ENCODE data around the gene FUT7. TPM values are rescaled to one million over a fixed set of nuclear protein-coding genes. Genes with fewer than 3 reads are reported as not detected.

FUT7 gene
- total and polyA plus RNA-seq, 2 donors from 2014 or later, result 0.60 TPM; not detected in 1

GRCh38 chr9:137070201-137070905, 38.5 kb upstream of the FUT7 start, which contains the start of gene SAPCD2:
SAPCD2 (minus strand) TSS chr9:137070557; CDS start chr9:137070460, 97 bp downstream.
- Histone ChIP-seq H3K4me1 (ENCODE audit: control insufficient read depth in 2 of 3, insufficient read depth in 2 of 3, low read depth in 1 of 3, low read length in 3 of 3) (peaks cover 0 to 10% (median 4%) of the 10 kb centered on the region in 3 donors), H3K27me3 (ENCODE audit: control insufficient read depth, insufficient read depth, low read length) (no peaks in the 10 kb centered on the region), H3K9me3 (ENCODE audit: control insufficient read depth in 2 of 3, insufficient read depth in 1 of 3, low read length in 3 of 3) (no peaks in the 10 kb centered on the region), H3K27ac (ENCODE audit: low read depth in 2 of 2, low read length in 2 of 2) (peak within 1 kb of the TSS; percentile 51 to 78), H3K4me3 (ENCODE audit: low read length in 3 of 3) (peak within 1 kb of the TSS in 1 of 3 donors; percentile 31), H3K9ac (ENCODE audit: low read length in 3 of 3) (peak within 1 kb of the TSS in 2 of 3 donors; percentile 19 to 56), H3K36me3 (ENCODE audit: control insufficient read depth in 2 of 3, insufficient read depth in 3 of 3, low read length in 3 of 3) (no peaks in the 10 kb centered on the region)
- no peak for TF ChIP-seq CTCF (IDR thresholded peaks at IDR 0.05; ENCODE audit: borderline replicate concordance, extremely low read depth, insufficient read depth)
- FAIRE-seq (peak; percentile 15), DNase-seq (peak; percentile 91 to 96 (median 94))
- intact Hi-C loops (cut with DNase I), result no loop called here

DNA sequence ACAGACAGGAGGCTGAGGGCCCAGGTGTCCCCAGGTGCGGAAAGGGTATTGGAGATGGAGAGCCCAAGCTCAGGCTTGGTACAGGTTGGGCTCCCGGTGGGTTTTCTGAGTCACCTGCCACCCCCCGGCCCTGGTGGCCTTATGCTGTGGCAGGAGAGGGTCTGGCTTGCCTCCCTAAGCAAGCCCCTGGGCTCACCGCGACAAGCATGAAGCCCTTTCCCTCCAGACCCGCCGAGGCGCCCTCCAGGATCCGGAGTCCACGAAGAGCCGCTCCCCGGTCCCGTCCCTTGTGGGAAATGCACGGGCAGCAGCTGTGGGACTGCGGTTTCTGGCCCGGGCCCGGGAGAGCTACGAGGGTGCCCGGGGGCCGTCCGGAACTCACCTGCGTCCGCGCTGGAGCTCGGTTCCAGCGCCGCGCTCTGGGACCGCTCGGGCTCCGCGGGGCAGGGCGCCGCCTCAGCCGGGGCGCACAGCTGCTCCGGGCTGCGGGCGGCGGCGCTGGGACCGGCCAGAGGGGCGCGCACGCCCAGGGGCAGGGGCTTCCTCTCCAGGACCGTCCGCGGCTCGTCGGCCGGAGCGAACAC, 37.7 kb upstream of the FUT7 start:
- Histone ChIP-seq H3K9ac (ENCODE audit: low read length in 3 of 3) (no peak overlapping the region), H3K4me3 (ENCODE audit: low read length in 3 of 3) (no peak overlapping the region), H3K4me1 (ENCODE audit: control insufficient read depth in 2 of 3, insufficient read depth in 2 of 3, low read depth in 1 of 3, low read length in 3 of 3) (peaks cover 0 to 10% (median 4%) of the 10 kb centered on the region in 3 donors), H3K27me3 (ENCODE audit: control insufficient read depth, insufficient read depth, low read length) (no peaks in the 10 kb centered on the region), H3K36me3 (ENCODE audit: control insufficient read depth in 2 of 3, insufficient read depth in 3 of 3, low read length in 3 of 3) (no peaks in the 10 kb centered on the region), H3K9me3 (ENCODE audit: control insufficient read depth in 2 of 3, insufficient read depth in 1 of 3, low read length in 3 of 3) (no peaks in the 10 kb centered on the region), H3K27ac (ENCODE audit: low read depth in 2 of 2, low read length in 2 of 2) (no peak overlapping the region)
- FAIRE-seq (no peak), DNase-seq (peak in 3 of 5 donors; percentile 33 to 84 (median 61))
- no peak for TF ChIP-seq CTCF (IDR thresholded peaks at IDR 0.05; ENCODE audit: borderline replicate concordance, extremely low read depth, insufficient read depth)
- intact Hi-C loops (cut with DNase I), result no loop called here

- no peak overlapping the region for H3K4me3 ChIP-seq (ENCODE audit: low read length in 3 of 3)
Measured at GRCh38 chr9:137068539-137069507, 36.9 kb upstream of the FUT7 start.

More at GRCh38 chr9:137068539-137069507, 36.9 kb upstream of the FUT7 start:
- H3K9ac ChIP-seq (ENCODE audit: low read length in 3 of 3), result no peak overlapping the region
- DNase-seq, result peak in 1 of 5 donors; percentile 53
- FAIRE-seq, result no peak
- intact Hi-C loops (cut with DNase I), result no loop called here
- H3K4me1 ChIP-seq (ENCODE audit: control insufficient read depth in 2 of 3, insufficient read depth in 2 of 3, low read depth in 1 of 3, low read length in 3 of 3), result peaks cover 0 to 11% (median 4%) of the 10 kb centered on the region in 3 donors
- no peak for TF ChIP-seq CTCF (IDR thresholded peaks at IDR 0.05; ENCODE audit: borderline replicate concordance, extremely low read depth, insufficient read depth)
- H3K27me3 ChIP-seq (ENCODE audit: control insufficient read depth, insufficient read depth, low read length), result no peaks in the 10 kb centered on the region
- H3K27ac ChIP-seq (ENCODE audit: low read depth in 2 of 2, low read length in 2 of 2), result no peak overlapping the region
- H3K36me3 ChIP-seq (ENCODE audit: control insufficient read depth in 2 of 3, insufficient read depth in 3 of 3, low read length in 3 of 3), result no peaks in the 10 kb centered on the region
- no peaks in the 10 kb centered on the region for H3K9me3 ChIP-seq (ENCODE audit: control insufficient read depth in 2 of 3, insufficient read depth in 1 of 3, low read length in 3 of 3)
